ENCODE results near the gene CCDC92.
A peak's percentile ranks its signal among the peaks of the same experiment; 100 is the strongest.

CCDC92 gene

DNA sequence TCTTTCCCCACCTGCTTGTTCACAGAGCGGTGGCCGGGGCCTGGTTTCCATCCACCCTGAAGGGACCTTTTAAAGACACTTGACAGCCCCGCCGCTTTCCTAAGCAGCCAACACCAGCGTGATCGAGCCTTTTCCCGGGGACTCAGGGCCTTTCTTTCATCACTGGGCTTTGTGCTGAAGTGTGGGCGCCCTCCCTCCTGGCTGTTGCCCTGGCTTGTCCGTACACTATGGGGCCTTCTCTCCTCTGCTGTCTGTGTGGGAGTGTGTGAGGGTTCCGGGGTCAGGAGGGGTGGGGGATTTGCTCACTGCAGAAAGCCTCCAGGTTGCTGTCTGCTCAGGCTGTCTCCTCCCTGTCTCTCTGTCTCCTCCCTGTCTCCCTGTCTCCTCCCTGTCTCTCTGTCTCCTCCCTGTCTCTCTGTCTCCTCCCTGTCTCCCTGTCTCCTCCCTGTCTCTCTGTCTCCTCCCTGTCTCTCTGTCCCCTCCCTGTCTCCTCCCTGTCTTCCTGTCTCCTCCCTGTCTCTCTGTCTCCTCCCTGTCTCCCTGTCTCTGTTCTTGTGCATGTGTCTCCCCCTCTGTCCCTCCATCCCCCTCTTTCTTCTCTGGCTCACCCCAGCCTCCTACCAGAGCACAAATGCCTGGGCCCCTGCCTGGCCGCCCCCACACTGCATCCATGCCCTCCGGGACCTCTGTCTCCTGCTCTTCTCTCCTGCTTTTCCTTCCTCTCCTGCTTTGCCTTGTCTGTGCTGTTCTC lies 64.7 kb downstream of the CCDC92 start:
- DNase-seq = no peak

GRCh38 chr12:123906711-123907420 lies 65.8 kb downstream of the CCDC92 start:
- DNase-seq = no peak

DNA sequence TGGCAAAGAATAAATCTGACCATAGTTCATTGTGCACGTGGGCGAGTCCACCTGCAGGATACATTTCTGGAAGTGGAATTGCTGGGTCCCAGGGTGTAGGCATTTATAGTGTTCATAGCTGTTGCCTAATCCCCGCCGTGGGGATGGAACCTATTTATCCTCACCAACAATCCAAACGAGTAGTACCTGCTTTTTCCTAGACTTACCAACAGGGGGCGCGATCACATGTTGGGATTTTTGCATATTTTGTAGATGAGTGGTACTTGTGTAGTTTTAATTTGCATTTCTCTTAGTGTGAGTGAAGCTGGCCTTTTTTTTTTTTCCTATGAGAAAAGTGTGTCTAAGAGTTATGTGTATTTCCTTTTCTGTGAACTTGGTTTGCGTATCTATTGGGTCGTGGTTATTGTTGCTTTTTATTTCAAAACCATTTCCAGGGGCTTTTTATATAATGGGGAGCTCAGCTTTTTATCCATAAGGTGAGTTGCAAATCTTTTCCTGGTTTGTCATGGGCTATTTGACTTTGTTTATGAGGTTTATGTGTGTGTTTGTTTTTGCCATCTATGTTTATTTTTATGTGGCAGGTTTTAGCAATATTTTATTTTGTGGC lies 67.2 kb downstream of the CCDC92 start:
- peak; percentile 69 to 77 for DNase-seq

- DNase-seq = no peak
Observed at GRCh38 chr12:123903301-123904065, 69.1 kb downstream of the CCDC92 start.

DNA sequence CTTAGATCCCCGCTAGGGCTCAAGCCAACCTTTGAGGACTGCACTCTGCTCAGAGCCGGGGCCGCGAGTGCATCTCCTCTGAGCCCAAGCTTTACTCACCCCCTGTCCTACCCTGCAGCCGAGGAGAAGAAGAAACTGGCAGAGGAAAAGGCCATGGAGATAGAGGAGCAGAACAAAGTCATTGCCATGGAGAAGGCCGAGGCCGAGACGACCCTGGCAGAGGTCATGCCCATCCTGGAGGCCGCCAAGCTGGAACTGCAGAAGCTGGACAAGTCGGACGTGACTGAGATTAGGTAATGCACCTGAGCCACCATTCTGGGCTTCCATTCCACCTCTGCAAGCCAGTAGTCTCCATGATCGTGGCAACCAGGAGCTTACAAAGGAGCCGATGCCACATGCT lies 69.8 kb downstream of the CCDC92 start:
- no peak for DNase-seq

GRCh38 chr12:123900871-123901376 lies 71.7 kb downstream of the CCDC92 start:
- DNase-seq = peak in 1 of 2 donors; percentile 32

- no peak for DNase-seq
Observed at GRCh38 chr12:123899368-123899767, 73.3 kb downstream of the CCDC92 start.

DNA sequence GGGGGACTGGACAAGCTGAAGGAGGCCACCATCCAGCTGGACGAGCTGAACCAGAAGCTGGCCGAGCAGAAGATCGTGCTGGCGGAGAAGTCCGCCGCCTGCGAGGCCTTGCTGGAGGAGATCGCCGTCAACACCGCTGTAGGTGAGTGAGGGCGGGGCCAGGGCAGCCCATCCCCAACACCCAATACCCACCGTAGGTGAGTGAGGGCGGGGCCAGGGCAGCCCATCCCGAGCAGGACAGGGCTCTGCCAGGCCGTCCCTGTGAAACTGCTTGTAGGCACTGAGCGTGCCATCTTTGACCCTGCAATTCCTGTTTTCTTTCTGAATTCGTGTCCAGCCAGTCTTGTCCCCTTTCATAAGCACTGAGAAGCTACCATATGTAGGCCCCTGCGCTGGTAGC lies 74.0 kb downstream of the CCDC92 start:
- DNase-seq = no peak

DNA sequence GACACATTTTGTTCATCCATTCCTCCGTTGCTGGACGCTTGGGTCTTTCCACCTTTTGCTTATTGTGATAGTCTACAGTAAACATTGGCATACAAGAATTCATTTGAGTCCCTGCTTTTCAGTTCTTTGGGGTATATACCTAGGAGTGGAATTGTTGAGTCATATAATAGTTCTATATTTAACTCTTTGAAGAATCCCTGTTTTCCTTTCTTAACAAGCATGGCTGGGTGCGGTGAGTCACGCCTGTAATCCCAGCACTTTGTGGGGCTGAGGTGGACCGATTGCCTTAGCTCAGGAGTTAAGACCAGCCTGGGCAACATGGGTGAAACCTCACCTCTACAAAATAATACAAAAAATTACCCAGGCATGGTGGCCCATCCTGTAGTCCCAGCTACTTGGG lies 75.4 kb downstream of the CCDC92 start:
- no peak for DNase-seq

GRCh38 chr12:123896767-123897166 lies 75.9 kb downstream of the CCDC92 start:
- no peak for DNase-seq

- no peak for DNase-seq
Observed at GRCh38 chr12:123895451-123895850, 77.2 kb downstream of the CCDC92 start.

GRCh38 chr12:123894823-123895345 lies 77.7 kb downstream of the CCDC92 start:
- DNase-seq = no peak

GRCh38 chr12:123893276-123893675 lies 79.4 kb downstream of the CCDC92 start:
- no peak for DNase-seq

DNA sequence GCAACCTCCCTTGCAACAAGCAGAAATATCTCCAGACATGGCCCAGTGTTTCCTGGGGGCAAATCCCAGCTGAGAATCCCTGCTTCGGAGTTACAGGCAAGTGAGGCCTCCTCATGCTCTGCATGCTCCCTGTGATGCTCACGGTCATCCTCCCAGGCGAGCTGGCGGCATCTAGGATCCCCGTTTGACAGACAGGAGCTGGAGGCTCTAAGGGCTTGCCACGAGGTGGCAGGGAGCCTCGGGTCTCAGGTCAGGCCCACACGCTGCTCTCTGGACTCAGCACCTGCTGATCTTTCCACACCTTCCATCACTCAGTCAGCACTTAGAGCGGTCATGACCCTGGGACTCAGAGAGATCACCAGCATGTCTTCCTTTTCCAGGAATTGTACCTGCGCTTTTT lies 79.8 kb downstream of the CCDC92 start:
- DNase-seq = no peak

DNA sequence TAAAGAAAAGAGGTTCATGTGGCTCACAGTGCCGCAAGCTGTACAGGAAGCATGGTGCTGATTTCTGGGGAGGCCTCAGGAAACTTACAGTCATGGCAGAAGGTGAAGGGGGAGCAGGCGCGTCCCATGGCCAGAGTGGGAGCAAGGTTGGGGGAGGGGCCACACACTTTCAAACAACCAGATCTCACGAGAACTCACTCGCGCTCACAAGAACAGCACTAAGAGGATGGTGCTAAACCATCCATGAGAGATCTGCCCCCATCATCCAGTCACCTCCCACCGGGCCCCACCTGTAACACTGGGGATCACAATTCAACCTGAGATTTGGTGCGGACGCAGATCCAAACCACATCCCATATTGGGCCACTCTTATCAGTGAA lies 80.5 kb downstream of the CCDC92 start:
- no peak for DNase-seq

DNA sequence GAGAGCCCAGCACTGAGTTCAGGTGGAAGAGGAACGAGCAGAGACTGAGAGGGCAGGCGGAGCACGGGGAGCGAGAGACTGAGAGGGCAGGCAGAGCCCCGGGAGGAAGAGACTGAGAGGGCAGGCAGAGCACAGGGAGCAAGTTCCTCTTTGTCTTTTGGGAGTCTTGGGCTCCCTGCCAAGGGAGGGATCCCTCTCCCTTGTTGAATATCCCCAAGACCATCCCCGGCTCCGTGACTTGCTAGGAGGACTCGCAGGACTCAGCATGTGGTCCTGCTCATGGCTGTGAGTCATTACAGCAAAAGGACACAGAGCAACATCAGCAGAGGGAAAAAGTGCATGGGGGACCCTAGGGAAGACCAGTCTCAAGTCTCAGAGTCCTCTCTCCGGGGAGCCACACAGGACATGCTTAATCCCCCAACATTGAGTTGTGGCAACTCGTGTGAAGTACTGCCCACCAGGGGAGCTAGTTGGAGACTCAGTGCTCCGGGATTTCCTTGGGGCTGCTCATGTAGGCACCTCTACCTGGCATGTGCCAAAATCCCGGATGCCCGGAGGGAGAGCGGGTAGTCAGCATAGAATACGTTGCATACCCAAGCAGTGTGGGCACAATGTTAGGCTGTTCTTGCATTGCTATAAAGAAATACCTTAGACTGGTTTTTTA lies 81.0 kb downstream of the CCDC92 start:
- DNase-seq = no peak

- no peak for DNase-seq
Observed at GRCh38 chr12:123891011-123891410, 81.6 kb downstream of the CCDC92 start.

GRCh38 chr12:123890536-123890902 lies 82.1 kb downstream of the CCDC92 start:
- no peak for DNase-seq

DNA sequence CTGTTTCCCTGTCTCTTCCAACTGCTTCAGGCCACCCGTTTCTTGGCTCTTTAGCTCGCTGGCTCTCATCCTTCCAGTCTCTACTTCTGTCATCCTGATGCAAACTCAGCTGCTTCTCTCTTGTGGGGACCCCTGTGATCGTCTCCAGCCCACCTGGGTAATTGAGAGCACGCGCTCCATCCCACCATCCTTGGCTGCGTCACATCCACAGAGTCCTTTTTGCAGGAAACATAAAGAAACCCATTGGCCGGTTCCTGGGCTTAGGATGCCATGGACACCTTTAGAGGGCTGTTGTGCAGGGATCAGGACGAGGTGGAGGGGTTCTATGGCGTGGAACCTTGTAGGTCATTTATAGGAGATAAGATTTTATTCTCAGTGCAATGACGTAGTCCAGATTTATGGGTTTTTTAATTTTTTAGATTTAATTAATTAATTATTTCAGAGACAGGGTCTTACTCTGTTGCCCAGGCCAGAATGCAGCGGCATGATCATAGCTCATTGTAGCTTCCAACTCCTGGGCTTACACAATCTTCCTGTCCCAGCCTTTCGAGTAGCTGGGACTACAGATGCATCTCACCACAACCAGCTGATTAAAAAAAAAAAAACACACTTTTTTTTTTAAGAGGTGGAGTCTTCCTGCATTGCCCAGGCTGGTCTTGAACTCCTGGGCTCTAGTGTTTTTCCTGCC lies 82.6 kb downstream of the CCDC92 start:
- DNase-seq = no peak

DNA sequence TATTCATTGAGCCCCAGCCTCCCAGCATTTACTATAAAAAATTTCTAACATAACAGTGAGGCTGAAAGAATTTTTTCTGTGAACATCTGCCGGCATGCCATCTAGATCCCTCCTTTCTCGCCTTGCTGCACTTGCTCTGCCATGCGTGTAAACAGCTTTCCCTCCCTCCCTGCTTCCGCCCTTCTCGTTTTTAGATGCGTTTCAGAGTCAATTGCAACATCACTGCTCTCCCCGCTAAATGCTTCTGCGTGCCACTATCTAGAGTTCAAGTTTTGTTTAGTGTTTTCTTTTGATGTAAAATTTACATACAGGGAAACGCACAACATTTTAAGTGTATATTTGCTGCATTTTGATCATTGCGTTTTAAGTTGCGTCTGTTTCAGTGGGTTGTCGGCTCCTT lies 83.6 kb downstream of the CCDC92 start:
- no peak for DNase-seq

GRCh38 chr12:123886931-123887582 lies 85.6 kb downstream of the CCDC92 start:
- no peak for DNase-seq

Data from stimulated activated CD4-positive, alpha-beta T cell treated with anti-CD3 and anti-CD28 coated beads, Interleukin-2, amount 100 ng/mL, for 24 hours (primary cell).